Measurements from ENCODE around the gene SNX20.

DNA sequence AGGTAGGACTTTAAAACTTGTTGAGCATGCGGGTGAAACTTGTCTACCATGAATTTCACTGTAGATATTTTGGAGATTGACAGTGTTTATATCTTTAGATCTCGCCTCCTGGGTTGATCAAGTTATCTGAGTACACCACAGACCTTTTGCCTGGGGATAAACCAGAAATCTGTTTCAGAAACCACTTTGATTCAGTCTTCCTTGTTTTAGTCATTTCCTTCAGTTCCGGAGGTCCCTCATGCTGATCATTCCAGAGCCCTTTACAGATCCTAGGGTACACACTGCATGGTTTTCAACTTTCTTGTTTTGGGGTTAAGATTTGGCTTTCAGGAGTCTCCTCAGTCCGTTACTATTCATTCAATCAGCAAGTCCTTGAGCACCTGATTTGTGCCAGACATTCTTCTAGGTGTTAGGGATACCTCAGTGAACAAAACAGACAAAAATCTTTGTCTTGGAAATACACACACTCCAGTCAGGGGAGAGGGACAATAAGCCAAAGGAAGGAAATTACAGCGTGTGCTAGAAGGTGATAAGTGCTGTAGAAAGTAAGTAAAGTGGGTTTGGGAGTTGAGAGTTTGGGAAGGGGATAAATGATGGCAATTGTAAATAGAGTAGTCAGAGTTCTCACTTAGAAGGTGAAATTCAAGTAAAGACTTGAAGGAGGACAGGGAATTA lies 24.5 kb upstream of the SNX20 start:
- TF ChIP-seq, protein P1, sequence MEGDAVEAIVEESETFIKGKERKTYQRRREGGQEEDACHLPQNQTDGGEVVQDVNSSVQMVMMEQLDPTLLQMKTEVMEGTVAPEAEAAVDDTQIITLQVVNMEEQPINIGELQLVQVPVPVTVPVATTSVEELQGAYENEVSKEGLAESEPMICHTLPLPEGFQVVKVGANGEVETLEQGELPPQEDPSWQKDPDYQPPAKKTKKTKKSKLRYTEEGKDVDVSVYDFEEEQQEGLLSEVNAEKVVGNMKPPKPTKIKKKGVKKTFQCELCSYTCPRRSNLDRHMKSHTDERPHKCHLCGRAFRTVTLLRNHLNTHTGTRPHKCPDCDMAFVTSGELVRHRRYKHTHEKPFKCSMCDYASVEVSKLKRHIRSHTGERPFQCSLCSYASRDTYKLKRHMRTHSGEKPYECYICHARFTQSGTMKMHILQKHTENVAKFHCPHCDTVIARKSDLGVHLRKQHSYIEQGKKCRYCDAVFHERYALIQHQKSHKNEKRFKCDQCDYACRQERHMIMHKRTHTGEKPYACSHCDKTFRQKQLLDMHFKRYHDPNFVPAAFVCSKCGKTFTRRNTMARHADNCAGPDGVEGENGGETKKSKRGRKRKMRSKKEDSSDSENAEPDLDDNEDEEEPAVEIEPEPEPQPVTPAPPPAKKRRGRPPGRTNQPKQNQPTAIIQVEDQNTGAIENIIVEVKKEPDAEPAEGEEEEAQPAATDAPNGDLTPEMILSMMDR (IDR thresholded peaks at IDR 0.05; ENCODE audit: low read depth, low read length) = no peak
- no peak for TF ChIP-seq POLR2A (IDR thresholded peaks at IDR 0.05; ENCODE audit: extremely low read depth, insufficient read length)

Measured in NB4 (cell line).